Measurements from ENCODE around the gene SLC27A4.

The SLC27A4 gene

GRCh38 chr9:128392302-128393144, 52.2 kb downstream of the SLC27A4 start:
- no peak for DNase-seq

GRCh38 chr9:128393145-128393775, 52.9 kb downstream of the SLC27A4 start:
- DNase-seq: no peak

- no peak for DNase-seq
Observed at GRCh38 chr9:128393970-128394369, 53.6 kb downstream of the SLC27A4 start.

- no peak for DNase-seq
Observed at GRCh38 chr9:128394379-128395168, 54.2 kb downstream of the SLC27A4 start.

GRCh38 chr9:128396970-128397613, 56.8 kb downstream of the SLC27A4 start:
- no peak for DNase-seq

- no peak for DNase-seq
Observed at GRCh38 chr9:128397831-128398230, 57.5 kb downstream of the SLC27A4 start.

- DNase-seq: no peak
Observed at GRCh38 chr9:128399861-128400260, 59.5 kb downstream of the SLC27A4 start.

GRCh38 chr9:128404560-128404959, 64.2 kb downstream of the SLC27A4 start:
- DNase-seq: no peak

- no peak for DNase-seq
Observed at GRCh38 chr9:128405077-128405779, 64.9 kb downstream of the SLC27A4 start.

GRCh38 chr9:128405780-128406171, 65.4 kb downstream of the SLC27A4 start:
- DNase-seq: no peak

- DNase-seq: no peak
Observed at GRCh38 chr9:128406848-128407391, 66.6 kb downstream of the SLC27A4 start.

- no peak for DNase-seq
Observed at GRCh38 chr9:128408963-128409431, 68.7 kb downstream of the SLC27A4 start.

- DNase-seq: no peak
Observed at GRCh38 chr9:128409450-128409849, 69.1 kb downstream of the SLC27A4 start.

- no peak for DNase-seq
Observed at GRCh38 chr9:128409978-128410377, 69.7 kb downstream of the SLC27A4 start.
